ENCODE data around the gene NRCAM.

NRCAM gene

DNA sequence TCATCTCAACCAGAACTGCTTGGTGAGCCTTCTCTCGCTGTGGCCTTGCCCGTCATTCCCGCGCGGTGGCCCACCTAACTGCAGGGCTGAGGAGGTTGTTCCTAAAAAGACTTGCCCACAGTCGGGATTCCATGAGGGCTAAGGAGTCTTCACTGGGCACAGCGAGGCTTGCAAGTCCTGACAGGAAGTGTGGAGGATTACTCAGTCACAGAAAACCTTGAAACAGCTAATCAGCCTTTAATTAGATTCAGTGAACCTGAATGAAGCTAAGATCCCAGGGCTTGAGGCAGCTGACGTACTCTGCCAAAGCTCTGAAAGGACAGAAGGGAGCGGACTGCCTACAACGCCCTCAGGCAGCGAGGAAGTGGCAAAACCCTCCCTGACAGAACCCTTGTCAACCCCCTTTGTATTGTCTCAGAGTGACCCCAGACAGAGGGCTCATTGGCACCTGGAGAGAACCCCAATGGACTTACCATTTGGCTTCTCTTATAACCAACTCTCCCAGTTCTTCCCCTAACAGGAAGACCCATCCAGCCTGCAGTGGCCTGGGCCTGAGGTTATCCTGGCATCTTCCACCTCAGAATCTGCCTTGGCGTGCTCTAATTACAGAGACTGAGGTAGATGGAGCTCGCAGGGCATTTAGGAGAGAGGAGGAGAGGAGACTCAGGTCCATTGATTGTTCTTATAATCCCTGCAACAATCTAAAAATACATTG, 323.5 kb downstream of the NRCAM start:
- DNase-seq (ENCODE audit: low read depth, low spot score): no peak

- DNase-seq (ENCODE audit: low read depth, low spot score): no peak
Observed at GRCh38 chr7:108130261-108130660, 326.0 kb downstream of the NRCAM start, which contains the start of gene LAMB4. LAMB4 (minus strand) TSS chr7:108130361; CDS start chr7:108123164, 7,197 bp downstream.

DNA sequence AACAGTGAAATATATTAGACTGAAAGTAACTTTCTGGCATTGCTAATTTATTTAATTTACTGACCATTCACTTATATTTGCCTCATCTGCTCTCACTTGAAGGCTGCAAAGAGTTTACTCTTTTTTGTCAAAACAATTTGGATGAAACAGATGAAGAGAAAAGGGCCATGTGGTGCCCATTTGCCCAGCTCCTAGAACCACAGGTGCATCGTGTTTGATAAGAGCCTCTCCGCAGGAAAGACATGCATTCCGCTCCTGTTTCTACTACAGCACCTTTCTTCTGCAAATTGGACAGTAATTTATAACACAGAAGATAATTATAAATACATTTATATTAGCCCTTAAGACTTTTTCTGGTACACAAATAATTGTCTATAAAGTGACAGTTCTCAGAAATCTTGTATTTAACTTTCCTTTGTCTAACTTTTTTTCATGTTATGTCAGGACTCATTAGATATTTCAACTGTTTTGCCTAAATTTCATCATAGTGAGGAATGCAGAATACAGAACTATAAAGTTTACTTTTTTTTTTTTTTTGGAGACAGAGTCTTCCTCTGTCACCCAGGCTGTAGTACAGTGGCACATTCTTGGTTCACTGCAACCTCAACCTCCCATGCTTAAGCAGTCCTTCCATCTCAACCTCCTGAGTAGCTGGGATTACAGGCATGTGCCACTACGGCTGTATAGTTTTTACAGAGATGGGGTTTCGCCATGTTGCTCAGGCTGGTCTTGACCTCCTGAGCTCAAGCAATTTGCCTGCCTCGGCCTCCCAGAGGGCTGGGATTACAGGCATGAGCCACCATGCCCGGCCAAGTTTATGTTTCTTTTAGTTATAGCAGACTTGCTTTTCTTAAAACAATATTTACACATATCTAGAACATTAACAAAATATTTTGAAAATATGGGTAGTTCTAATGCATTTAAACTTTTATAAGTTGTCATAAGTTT, 326.9 kb downstream of the NRCAM start:
- peak; percentile 37 for DNase-seq (ENCODE audit: low read depth, low spot score)

GRCh38 chr7:108128514-108128913, 327.7 kb downstream of the NRCAM start:
- no peak for DNase-seq (ENCODE audit: low read depth, low spot score)

DNA sequence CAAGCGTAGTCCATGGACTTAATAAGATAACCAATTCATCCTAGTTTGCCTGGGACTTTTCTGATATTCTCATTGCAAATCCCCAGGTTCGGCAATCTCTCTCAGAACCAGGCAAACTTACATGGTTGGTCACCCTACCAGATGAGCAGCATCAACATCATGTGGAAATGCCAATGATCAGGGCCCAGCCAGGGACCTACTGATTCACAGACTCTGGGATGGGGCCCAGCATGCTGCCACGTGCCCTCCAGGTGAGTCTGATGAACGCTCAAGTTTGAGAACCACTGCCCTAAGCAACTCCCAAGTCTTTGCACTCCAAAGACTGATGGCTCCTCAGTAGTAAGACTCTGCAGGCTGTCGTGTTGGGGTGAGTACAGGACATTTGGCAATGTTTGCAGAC, 328.8 kb downstream of the NRCAM start:
- DNase-seq (ENCODE audit: low read depth, low spot score): no peak

- DNase-seq (ENCODE audit: low read depth, low spot score): no peak
Observed at GRCh38 chr7:108124820-108125219, 331.4 kb downstream of the NRCAM start.

DNA sequence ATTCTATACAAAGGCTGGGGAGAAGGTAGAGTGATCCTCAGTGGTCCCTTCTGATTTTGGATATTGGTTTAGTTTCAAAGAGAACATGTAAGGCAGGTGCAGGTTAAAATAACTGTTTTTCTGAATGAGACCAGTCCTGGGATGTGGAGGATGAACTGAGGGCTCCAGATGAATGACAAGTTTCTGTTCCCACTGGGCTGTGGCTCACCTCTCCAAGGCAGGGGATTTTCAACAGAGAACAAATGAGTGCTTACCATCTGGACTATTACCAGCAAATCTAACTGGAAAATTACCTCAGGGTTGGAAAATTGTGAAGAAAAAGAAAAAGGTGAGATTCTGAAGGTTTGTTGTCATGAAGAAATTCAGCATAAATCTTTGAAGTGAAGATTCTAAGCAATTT, 334.1 kb downstream of the NRCAM start:
- DNase-seq (ENCODE audit: low read depth, low spot score): no peak

GRCh38 chr7:108120933-108121332, 335.3 kb downstream of the NRCAM start:
- DNase-seq (ENCODE audit: low read depth, low spot score): no peak

DNA sequence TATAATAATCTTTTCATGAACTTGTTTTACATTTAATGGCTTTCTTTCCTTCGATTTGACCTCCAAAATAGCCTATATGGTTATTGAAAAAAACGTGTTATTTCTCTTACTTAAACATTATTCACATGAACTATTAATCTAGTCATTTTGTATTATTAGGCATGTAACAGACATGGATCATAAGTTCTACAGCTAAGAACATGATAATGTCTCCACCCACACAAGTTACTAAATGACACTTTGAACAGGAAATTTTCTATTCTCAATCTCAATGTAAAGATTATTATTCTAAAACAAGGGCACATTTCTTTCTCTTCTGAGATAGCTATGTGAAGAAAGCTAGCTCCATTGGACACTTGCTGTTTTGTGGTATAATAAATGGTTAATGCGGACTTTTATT, 336.0 kb downstream of the NRCAM start:
- no peak for DNase-seq (ENCODE audit: low read depth, low spot score)

DNA sequence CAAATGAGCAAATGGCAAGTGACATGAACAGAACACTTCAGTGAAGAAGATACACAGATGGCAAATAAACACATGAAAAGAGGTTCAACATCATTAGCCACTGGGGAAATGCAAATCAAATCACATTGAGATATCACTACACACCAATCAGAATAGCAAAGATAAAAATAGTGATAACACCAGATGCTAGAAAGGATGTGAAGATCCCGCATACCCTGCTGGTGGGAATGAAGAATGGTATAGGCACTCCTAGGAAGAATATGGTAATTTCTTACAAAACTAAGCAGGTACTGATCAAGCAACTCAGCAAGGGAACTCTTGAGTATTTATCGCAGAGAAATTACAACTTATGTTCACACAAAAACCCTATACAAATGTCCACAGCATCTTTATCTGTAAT, 337.3 kb downstream of the NRCAM start:
- no peak for DNase-seq (ENCODE audit: low read depth, low spot score)

DNA sequence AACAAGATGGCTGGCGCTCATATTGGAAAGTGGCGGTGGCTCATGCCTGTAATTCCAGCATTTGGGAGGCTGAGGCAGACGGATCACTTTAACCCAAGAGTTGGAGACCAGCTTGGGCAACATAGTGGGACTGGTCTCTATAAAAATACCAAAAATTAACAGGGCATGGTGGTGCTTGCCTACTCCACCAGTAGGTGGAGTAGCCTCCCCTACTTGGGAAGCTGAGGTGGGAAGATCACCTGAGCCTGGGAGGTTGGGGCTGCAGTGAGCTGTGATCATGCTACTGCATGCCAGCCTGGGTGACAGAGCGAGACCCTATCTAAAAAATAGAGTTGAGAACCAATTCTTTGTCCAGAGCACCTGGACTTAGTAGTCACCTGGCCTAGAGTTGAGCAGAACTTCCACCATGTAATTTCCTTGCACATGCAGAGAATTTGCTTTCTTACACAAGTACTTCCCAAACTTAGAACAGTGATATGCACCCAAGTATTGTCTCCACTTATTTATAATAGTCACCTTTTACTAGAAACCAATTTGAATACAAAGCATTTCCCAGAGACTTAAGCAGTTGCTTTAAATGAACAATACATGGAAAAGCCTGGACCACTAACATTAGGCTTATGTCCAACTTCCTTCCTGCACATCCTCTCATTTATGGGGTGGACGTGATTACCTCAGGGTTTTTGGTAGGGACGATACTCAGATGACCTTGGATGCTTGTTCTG, 342.0 kb downstream of the NRCAM start:
- no peak for DNase-seq (ENCODE audit: low read depth, low spot score)

DNA sequence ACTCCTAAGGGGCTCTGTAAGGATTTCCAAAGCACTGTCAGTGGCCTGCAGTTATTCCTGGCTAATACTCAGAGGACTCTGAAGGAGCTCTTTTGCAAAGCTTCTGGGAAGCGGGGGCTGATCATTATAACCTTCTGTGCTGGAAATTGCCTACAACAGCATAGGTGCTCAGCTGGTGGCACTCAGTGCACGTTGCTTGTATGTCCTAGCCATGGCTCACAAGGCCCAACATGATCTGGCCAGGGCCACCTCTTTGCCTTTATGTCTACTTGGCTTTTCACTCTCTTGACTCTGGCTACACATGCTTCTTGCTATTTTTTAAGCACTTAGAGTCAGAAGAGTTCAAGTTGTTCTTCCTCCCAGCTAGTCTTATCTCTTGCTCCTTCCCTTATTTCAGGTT, 343.6 kb downstream of the NRCAM start:
- no peak for DNase-seq (ENCODE audit: low read depth, low spot score)

- no peak for DNase-seq (ENCODE audit: low read depth, low spot score)
Observed at GRCh38 chr7:108109221-108109908, 346.9 kb downstream of the NRCAM start.

- DNase-seq (ENCODE audit: low read depth, low spot score): no peak
Observed at GRCh38 chr7:108108131-108108530, 348.1 kb downstream of the NRCAM start.

DNA sequence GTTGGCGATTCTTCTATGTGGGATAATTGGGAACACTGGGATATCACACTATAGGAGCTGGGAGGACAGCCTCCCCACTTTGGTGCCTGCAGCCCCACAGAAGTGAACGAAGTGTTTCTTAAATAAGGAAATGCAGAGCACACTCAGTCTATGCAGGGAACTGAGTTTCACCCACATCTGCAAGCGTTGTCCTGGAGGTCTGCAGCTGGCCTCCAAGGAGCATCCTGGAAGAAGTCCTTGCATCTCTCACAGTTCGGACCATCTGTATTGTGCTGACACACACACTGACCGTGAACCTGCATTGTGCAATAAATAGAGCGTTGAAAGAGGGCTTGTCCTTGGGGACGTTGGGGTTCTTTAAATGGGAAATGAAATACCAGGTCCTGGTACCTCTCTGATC, 351.9 kb downstream of the NRCAM start:
- DNase-seq (ENCODE audit: low read depth, low spot score): no peak

DNA sequence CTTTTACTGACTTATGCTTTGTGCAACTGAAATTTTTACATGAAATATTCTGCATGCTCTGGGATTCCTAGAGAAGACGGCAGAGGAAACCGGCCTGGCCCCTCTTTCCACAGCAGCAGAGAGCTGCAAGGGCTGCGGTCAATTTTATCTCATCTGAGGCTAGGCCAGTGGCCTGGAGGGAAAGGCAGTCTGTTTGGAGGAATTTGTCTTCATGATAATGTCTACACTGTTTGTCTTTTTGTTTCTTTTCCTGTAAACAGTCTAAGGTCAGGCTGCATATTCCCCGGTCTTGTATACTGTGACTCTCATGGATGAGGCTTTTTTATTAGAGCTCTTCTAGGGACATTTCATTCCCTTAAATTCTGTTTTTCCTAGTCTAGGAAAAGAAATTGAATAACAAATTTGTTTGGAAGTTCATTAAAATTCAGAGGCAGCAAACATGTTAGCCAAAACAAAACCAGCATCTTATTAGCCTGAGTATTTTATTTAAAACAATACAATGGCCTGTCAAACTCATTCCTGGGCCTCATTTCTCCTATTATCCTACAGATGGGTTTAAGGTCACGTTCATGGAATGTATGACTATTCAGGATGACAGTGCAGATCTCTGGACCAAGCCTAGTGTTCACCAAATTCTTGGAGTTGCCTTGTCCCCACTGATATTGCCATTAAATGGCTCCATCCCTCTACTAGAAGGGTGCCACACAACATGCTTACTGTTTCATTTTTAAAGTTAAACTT, 352.5 kb downstream of the NRCAM start:
- DNase-seq (ENCODE audit: low read depth, low spot score): no peak

- no peak for DNase-seq (ENCODE audit: low read depth, low spot score)
Observed at GRCh38 chr7:108102671-108103312, 353.4 kb downstream of the NRCAM start.

GRCh38 chr7:108101759-108102158, 354.5 kb downstream of the NRCAM start:
- DNase-seq (ENCODE audit: low read depth, low spot score): no peak

- DNase-seq (ENCODE audit: low read depth, low spot score): no peak
Observed at GRCh38 chr7:108099713-108100112, 356.5 kb downstream of the NRCAM start.

DNA sequence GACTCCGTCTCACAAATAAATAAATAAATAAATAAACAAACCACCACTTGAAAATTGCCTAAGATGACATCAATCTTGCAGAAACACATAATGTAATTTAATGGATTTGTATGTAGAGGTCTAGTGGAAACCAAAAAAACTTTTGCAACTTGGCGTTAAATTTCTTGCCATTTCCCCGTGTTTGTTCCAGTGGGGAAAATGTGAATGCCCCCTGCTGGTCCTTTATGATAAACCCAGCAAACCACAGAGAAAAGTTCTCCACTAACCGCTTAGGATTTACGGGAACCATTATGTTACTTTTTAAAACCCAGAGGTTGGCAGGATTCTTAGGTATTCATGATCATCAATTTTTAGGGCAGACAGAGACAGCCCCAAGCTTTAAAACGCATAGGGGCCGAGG, 358.5 kb downstream of the NRCAM start:
- no peak for DNase-seq (ENCODE audit: low read depth, low spot score)
